Fibroblast of villous mesenchyme (primary cell): ENCODE results near the gene GDF7. TPM values are rescaled to one million over a fixed set of nuclear protein-coding genes. Genes with fewer than 3 reads are reported as not detected.
A peak's percentile ranks its signal among the peaks of the same experiment; 100 is the strongest.

Experiments
- DNase-seq: peaks from one replicate; pipeline ENCODE4 v3.0.0-alpha.2; 2010; ENCODE audit warnings: low read depth
- H3K4me3 ChIP-seq: 2 replicates; pipeline ENCODE4 v1.5.1; 2011; ENCODE audit warnings: low read depth, mild to moderate bottlenecking, low read length
- total RNA-seq: library from RNA; depleted of rRNA; stranded (reverse); fragments of >200 nt; gene quantifications from 2 replicates; pipeline ENCODE4 v1.2.3, GENCODE V29; 2012
- TF ChIP-seq, protein P1 (sequence below): IDR thresholded peaks from 2 replicates; pipeline ENCODE4 v1.5.1; 2012; ENCODE audit warnings: low read depth, mild to moderate bottlenecking, low read length; ENCODE audit not compliant: insufficient read depth

GDF7 gene
- total RNA-seq, 1 donor: 12.1 TPM

DNA sequence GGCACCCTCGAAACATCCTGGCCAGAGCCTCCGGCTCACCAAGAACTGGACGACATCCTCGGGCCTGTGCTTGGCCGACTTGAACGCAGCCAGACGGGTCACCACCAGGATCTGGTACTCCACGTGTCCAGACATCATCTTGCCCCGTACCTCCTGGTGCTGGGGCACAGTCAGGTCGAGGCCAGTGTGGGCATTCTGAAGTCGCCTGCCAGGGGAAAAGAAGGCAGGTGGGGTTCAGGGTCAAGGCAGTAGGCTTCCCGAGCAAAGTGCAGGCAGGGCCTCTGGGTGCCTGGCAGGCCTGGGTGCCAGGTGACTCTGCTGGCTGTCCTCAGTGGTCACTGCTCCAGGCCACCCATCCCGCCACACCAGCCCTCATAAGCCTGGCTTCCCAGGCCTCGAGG lies 21.6 kb upstream of the GDF7 start:
- DNase-seq: no peak
- H3K4me3 ChIP-seq: no peak overlapping the region
- TF ChIP-seq, protein P1, sequence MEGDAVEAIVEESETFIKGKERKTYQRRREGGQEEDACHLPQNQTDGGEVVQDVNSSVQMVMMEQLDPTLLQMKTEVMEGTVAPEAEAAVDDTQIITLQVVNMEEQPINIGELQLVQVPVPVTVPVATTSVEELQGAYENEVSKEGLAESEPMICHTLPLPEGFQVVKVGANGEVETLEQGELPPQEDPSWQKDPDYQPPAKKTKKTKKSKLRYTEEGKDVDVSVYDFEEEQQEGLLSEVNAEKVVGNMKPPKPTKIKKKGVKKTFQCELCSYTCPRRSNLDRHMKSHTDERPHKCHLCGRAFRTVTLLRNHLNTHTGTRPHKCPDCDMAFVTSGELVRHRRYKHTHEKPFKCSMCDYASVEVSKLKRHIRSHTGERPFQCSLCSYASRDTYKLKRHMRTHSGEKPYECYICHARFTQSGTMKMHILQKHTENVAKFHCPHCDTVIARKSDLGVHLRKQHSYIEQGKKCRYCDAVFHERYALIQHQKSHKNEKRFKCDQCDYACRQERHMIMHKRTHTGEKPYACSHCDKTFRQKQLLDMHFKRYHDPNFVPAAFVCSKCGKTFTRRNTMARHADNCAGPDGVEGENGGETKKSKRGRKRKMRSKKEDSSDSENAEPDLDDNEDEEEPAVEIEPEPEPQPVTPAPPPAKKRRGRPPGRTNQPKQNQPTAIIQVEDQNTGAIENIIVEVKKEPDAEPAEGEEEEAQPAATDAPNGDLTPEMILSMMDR: no peak

DNA sequence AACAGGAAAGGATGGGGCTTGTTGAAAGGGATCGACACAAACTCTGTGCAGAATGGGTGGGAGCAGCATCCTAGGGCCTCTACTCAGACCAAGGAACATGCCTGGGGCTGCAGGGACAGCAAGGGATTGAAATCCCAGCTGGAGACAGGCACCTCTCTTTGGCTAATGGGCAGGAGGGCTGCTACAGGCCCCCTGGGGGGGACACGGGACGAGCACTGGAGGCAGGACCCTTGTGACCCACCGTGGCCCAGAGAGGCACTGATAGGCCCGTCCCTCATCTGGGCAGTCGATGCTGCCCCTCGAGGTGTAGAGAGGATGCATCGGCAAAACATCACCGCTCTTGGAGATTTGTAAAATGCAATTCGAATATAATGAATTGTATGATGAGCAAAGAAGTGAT lies 21.2 kb upstream of the GDF7 start:
- no peak for DNase-seq
- H3K4me3 ChIP-seq: no peak overlapping the region
- TF ChIP-seq, protein P1: no peak

DNA sequence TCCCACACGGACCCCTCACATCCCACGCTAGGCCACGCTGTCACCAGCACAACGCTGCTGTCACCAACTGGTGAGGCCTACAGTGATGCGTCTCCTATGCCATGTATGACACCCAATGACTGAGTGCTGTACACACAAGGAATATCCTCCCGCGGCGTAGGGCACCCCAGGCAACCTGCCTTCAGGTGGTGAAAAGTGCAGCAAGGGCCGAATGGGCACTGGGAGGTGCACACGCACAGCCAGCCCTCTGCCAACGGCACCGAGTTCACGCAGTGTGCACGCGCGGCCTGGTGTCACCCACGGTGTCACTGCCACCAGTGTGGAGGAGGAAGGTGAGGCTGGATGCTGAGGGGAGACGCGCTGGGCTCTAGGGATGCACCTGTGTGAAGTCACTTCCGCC lies 20.5 kb upstream of the GDF7 start:
- DNase-seq: no peak
- no peak overlapping the region for H3K4me3 ChIP-seq
- TF ChIP-seq, protein P1: no peak

DNA sequence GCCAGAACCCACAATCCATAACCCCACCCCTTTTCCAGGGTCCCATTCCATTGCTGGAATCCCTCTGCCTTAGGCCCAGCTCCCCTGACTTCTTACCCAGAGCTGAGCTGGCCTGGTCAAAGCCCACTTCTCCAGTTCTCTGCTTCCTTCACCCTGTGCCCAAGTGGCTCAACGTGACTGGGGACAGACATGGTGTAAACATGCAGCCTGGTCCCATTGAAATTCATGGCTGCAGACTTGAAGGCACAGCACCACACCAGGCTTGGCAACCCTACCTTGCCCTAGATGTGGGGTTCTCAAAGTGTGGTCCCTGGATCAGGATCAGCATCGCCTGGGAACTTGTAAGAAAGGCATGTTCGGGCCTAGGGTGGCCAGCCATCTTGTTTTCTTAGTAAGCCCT lies 19.7 kb upstream of the GDF7 start:
- no peak overlapping the region for H3K4me3 ChIP-seq
- TF ChIP-seq, protein P1: no peak
- no peak for DNase-seq

DNA sequence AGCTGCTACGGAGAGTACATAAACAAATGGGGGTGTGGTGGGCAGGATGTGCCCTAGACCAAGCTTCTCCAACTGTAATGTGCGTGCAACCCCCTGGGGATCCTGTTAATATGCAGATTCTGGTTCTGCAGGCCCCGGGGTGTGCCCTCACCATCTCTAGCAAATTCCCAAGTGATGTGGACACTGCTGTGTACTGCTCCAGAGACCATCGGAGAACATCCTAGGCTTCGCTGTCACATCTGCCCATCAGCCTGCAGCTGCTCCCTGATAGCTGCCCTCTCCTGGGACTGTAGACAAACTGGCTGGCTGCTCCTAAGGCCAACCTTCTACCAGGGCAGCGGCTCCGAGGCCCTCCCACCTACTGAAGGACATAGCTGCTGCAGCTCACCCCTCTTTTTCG lies 19.2 kb upstream of the GDF7 start:
- DNase-seq: peak; percentile 29
- TF ChIP-seq, protein P1: no peak

DNA sequence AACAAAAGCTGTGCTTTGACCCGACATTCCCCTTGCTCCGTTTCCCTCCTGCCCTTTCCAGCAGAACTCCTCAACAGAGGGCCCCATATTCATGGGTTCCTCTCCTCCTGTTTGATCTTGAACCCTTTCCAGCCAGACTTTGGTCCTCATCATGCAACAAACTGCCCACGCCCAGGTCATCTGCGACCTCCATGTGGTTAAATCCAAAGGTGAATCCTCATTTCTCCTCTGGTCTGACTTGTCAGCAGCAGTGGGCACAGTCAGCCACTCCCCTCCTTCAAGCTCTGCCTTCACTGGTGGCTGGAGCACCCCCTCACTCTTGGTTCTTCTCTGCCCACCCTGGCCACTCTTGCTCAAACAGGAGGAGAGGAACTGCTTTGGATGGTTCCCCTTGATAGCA lies 18.7 kb upstream of the GDF7 start:
- DNase-seq: no peak
- H3K4me3 ChIP-seq: no peak overlapping the region
- TF ChIP-seq, protein P1: no peak

More for the DNA sequence above, 19.2 kb upstream of the GDF7 start:
- H3K4me3 ChIP-seq: no peak overlapping the region

DNA sequence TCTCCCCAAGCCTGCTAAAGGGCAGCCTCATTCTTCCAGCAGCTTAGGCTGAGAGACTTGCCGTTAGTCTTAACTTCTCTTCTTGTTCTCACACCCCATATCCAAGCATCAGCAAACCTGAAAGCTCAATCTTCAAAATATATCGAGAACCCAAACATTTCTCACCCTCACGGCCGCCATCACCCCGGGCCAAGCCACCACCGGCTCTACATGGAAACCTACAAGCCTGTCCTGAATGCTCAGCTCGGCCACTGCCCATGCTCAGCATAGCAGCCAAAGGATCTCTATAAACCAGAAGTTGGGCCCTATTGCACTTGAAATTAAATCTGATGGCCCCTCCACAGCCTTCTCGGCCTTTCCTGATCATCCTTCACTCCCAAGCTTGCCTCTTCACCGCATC lies 18.1 kb upstream of the GDF7 start:
- no peak overlapping the region for H3K4me3 ChIP-seq
- TF ChIP-seq, protein P1: no peak
- no peak for DNase-seq
